ENCODE data around the gene TRAPPC10.

- TF ChIP-seq CTCF (IDR thresholded peaks at IDR 0.05 in 8 of 11, conservative IDR thresholded peaks at IDR 0.05 in 3 of 11) (no peak), POLR2AphosphoS5 (IDR thresholded peaks at IDR 0.05) (no peak), POLR2A (IDR thresholded peaks at IDR 0.05) (no peak)
Measured at GRCh38 chr21:44058981-44059380, 46.9 kb downstream of the TRAPPC10 start.

Measured in spleen (tissue), 7 donors.